K562 (cell line): ENCODE results near the gene SAMD4A. TPM values are rescaled to one million over a fixed set of nuclear protein-coding genes. Genes with fewer than 3 reads are reported as not detected.
A peak's percentile ranks its signal among the peaks of the same experiment; 100 is the strongest.

ENCODE experiments used
- ATAC-seq: fragments of 200-7000 bp; cut with Tn5 transposase; 3 replicates; pipeline ENCODE4 v1.9.1; 2020; ENCODE audit warnings: moderate library complexity
- BruUV-seq: library from RNA; stranded (reverse); fragments of 400-500 nt; replicated peaks from 2 replicates; lab custom pipeline; 2021; lab: Mats Ljungman, UMichigan
- CTCF ChIA-PET: fragments of 300-600 bp; formaldehyde crosslinking; extraction: SDS; loops from one replicate; lab custom pipeline; 2021; ENCODE audit warnings: low intra/inter-chr PET ratio; lab: Yijun Ruan, JAX
- POLR2A ChIA-PET: fragments of 300-600, 350-650 bp; sonication (Branson Sonifier 250); formaldehyde crosslinking; extraction: SDS; loops from one replicate; lab custom pipeline; 2021; ENCODE audit warnings: antibody characterized with exemption, inconsistent platforms; lab: Yijun Ruan, JAX
- DNase-seq, 4 experiments: peaks; one replicate each; pipeline versions ENCODE4 v3.0.0 to v3.0.0-alpha.2; 2011 to 2018; ENCODE audit warnings: low spot score in 3 of 4, mixed read lengths in 3 of 4; ENCODE audit errors: extremely low read depth in 1 of 4
- FAIRE-seq: peaks from 2 replicates; lab custom pipeline; 2011; peaks lifted over from hg19 to GRCh38; lab: Jason Lieb, UNC
- H2AFZ ChIP-seq: 2 replicates; pipeline ENCODE4 v1.6.0; 2011; ENCODE audit warnings: low read depth, low read length, control low read depth, inconsistent platforms
- H3K27ac ChIP-seq: fragments of 200-600 bp; 3 replicates; pipeline ENCODE4 v1.8.0; 2011; ENCODE audit warnings: low read depth, mild to moderate bottlenecking, control low read depth, inconsistent platforms, low read length, moderate library complexity, mixed read lengths; ENCODE audit errors: extremely low read depth
- H3K27me3 ChIP-seq, 2 experiments: fragments of 300-600 bp in 1 of 2; 2 replicates in 1 of 2; 3 replicates in 1 of 2; pipeline versions ENCODE4 v1.6.0 to v1.8.0; 2011; ENCODE audit warnings: inconsistent platforms in 2 of 2, low read length in 2 of 2, mild to moderate bottlenecking in 1 of 2, mixed read lengths in 1 of 2, moderate library complexity in 1 of 2; ENCODE audit not compliant: control insufficient read depth in 2 of 2, insufficient read depth in 2 of 2
- H3K36me3 ChIP-seq: fragments of 300-600 bp; 3 replicates; pipeline ENCODE4 v1.8.0; 2011; ENCODE audit warnings: mild to moderate bottlenecking, low read length, inconsistent platforms; ENCODE audit not compliant: control insufficient read depth, insufficient read depth
- H3K4me1 ChIP-seq, 2 experiments: fragments of 200-600 bp in 1 of 2; replicated peaks in 1 of 2; 2 replicates in 1 of 2; 3 replicates in 1 of 2; pipeline versions ENCODE4 v1.5.1 to v1.8.0; 2011; ENCODE audit warnings: inconsistent platforms in 2 of 2, low read length in 2 of 2, mild to moderate bottlenecking in 1 of 2, mixed read lengths in 1 of 2, moderate library complexity in 1 of 2; ENCODE audit not compliant: control insufficient read depth in 2 of 2, insufficient read depth in 2 of 2
- H3K4me2 ChIP-seq: 2 replicates; pipeline ENCODE4 v1.6.1; 2011; ENCODE audit warnings: low read length, control low read depth, inconsistent platforms, mixed read lengths; ENCODE audit not compliant: insufficient read depth
- H3K4me3 ChIP-seq: fragments of 200-600 bp; sonication (generic), shearing (Covaris generic); 2 replicates; pipeline ENCODE4 v1.5.1; 2016; ENCODE audit warnings: control low read depth, inconsistent platforms
- H3K79me2 ChIP-seq: fragments of 200-600 bp; 3 replicates; pipeline ENCODE4 v1.8.0; 2011; ENCODE audit warnings: low read length, inconsistent platforms; ENCODE audit not compliant: control insufficient read depth, insufficient read depth
- H3K9ac ChIP-seq, 2 experiments: 2 replicates each; pipeline versions ENCODE4 v1.6.0 to v1.6.1; 2011; ENCODE audit warnings: low read depth in 2 of 2, low read length in 2 of 2, control low read depth in 1 of 2, inconsistent platforms in 1 of 2, mild to moderate bottlenecking in 1 of 2, mixed read lengths in 1 of 2; ENCODE audit not compliant: insufficient read depth in 1 of 2
- H3K9me1 ChIP-seq: one replicate; pipeline ENCODE4 v1.6.0; 2011; ENCODE audit warnings: inconsistent platforms, mild to moderate bottlenecking, low read length, moderate library complexity; ENCODE audit not compliant: control insufficient read depth, insufficient read depth
- H3K9me3 ChIP-seq: replicated peaks from 2 replicates; pipeline ENCODE4 v1.5.1; 2011; ENCODE audit warnings: low read depth, low read length, inconsistent platforms; ENCODE audit not compliant: control insufficient read depth, insufficient read depth
- H4K20me1 ChIP-seq: replicated peaks from 2 replicates; pipeline ENCODE4 v1.6.1; 2011; ENCODE audit warnings: low read length, inconsistent platforms, mixed read lengths; ENCODE audit not compliant: control insufficient read depth, insufficient read depth
- CAMTA2 ChIP-seq: fragments of 250-450 bp; sonication (Bioruptor Pico); conservative IDR thresholded peaks from 2 replicates; pipeline ENCODE4 v1.5.1; 2022
- EHMT2 ChIP-seq: fragments of 450-650 bp; IDR thresholded peaks from 2 replicates; pipeline ENCODE4 v1.6.1; 2018; ENCODE audit warnings: antibody characterized with exemption
- HLTF ChIP-seq: fragments of 450-650 bp; IDR thresholded peaks from 2 replicates; pipeline ENCODE4 v1.6.1; 2016
- JUNB ChIP-seq: fragments of 450-650 bp; formaldehyde crosslinking; conservative IDR thresholded peaks from 2 replicates; pipeline ENCODE4 v1.4.0; 2020; ENCODE audit warnings: mild to moderate bottlenecking
- MIER1 ChIP-seq: fragments of 450-650 bp; IDR thresholded peaks from 2 replicates; pipeline ENCODE4 v1.6.1; 2016; ENCODE audit warnings: antibody characterized with exemption, mild to moderate bottlenecking, low read depth
- REST ChIP-seq, 2 experiments: fragments of 450-650 bp; formaldehyde crosslinking in 1 of 2; IDR thresholded peaks; 2 replicates each; pipeline versions ENCODE4 v1.4.0 to v1.6.1; 2014 to 2020; ENCODE audit warnings: mild to moderate bottlenecking in 2 of 2, borderline replicate concordance in 1 of 2, low read depth in 1 of 2
- XRCC4 ChIP-seq: IDR thresholded peaks from one replicate; pipeline ENCODE4 v1.6.1; 2011; ENCODE audit not compliant: insufficient read depth, insufficient read length; ENCODE audit errors: extremely low read depth
- WGBS: fragments of 100-300 bp; shearing (Covaris generic); methylation state at CpG from one replicate; pipeline ENCODE4 v1.1.6; 2016; ENCODE audit warnings: low coverage, mixed read lengths; ENCODE audit not compliant: insufficient coverage; ENCODE audit errors: missing lambda C conversion rate; 5-methylcytosine and 5-hydroxymethylcytosine counted together
- in situ Hi-C: fragments of 300-500 bp; cut with MboI; formaldehyde crosslinking; loops from 4 replicates; pipeline ENCODE4 v1.15.0; 2018; ENCODE audit warnings: inconsistent platforms, mixed read lengths
- intact Hi-C: fragments of 100-400 bp; cut with micrococcal nuclease; formaldehyde crosslinking; loops from 2 replicates; pipeline ENCODE4 v1.14.2; 2022
- polyA plus RNA-seq, 8 experiments: library from polyadenylated mRNA; depleted of rRNA in 4 of 8; stranded (reverse) in 5 of 8; unstranded in 3 of 8; fragments of >200 nt; fragmentation: Nextera tagmentation in 2 of 8; fragmentation: Illumina TruSeq in 1 of 8; extraction: Ambion mirVana in 2 of 8; extraction: Trizol in 1 of 8; gene quantifications; 2 replicates each; pipeline versions ENCODE4 v1.2.1 to v1.2.3, GENCODE V29; 2011 to 2014; ENCODE audit warnings: inconsistent platforms in 1 of 8, missing spikeins in 1 of 8
- total RNA-seq, 7 experiments: library from RNA; depleted of rRNA in 6 of 7; stranded (reverse); fragments of >200 nt in 6 of 7; fragmentation: Illumina TruSeq in 2 of 7; extraction: Trizol in 2 of 7; gene quantifications; 2 replicates each; pipeline versions ENCODE4 v1.2.1 to v1.2.3, GENCODE V29; 2011 to 2021; ENCODE audit warnings: low replicate concordance in 1 of 7

SAMD4A gene
- total and polyA plus RNA-seq, 9 of the 15 experiments (the other 6 are each of a cell fraction or from before 2014, with no cell fraction given) = 0.66 to 6.8 (median 3.3) TPM

- Histone ChIP-seq H2AFZ (no peak overlapping the region), H3K4me2 (no peak overlapping the region), H3K9ac (no peak overlapping the region), H3K4me3 (no peak overlapping the region), H3K27me3 (no peaks in the 10 kb centered on the region), H3K9me3 (no peaks in the 10 kb centered on the region), H3K36me3 (no peaks in the 10 kb centered on the region), H4K20me1 (no peaks in the 10 kb centered on the region), H3K27ac (no peak overlapping the region), H3K79me2 (no peaks in the 10 kb centered on the region), H3K4me1 (no peaks in the 10 kb centered on the region), H3K9me1 (no peaks in the 10 kb centered on the region)
- no TSS peak for BruUV-seq
- FAIRE-seq = no peak
- 0% methylated on average over 3 of the region's 5 CpGs for WGBS
- intact Hi-C loops (no loop called here), in situ Hi-C loops (no loop called here)
- ATAC-seq = no peak
- ChIA-PET CTCF (no interaction called here), POLR2A (interaction anchor here (1.0 kb wide), 1 partner anchor 21 kb away, joined by 4 read pairs; no protein-coding TSS in a partner anchor)
- TF ChIP-seq HLTF = no peak
- no peak for DNase-seq
These were observed 18.4 kb upstream of the SAMD4A start for GRCh38 chr14:54548491-54548890.

- WGBS = 11% methylated on average over 3 of the region's 3 CpGs
- H3K4me3 ChIP-seq = no peak overlapping the region
- no peak overlapping the region for H3K4me2 ChIP-seq
- H3K9ac ChIP-seq = no peak overlapping the region
- no peaks in the 10 kb centered on the region for H3K4me1 ChIP-seq
- TF ChIP-seq REST (IDR thresholded peaks at IDR 0.05; ENCODE audit: borderline replicate concordance) (peak; percentile 94), REST (CRISPR knock-in tag; IDR thresholded peaks at IDR 0.05; ENCODE audit: low read depth) (peak; percentile 74; the same call in 1 of the 2 replicates), JUNB (CRISPR knock-in tag) (no peak), CAMTA2 (CRISPR knock-in tag) (no peak), XRCC4 (no peak), EHMT2 (peak; percentile 94), MIER1 (peak; percentile 86)
- TF ChIP-seq, all 486 proteins: peak for 3
- DNase-seq (no peak), FAIRE-seq (no peak), ATAC-seq (no peak)
- Histone ChIP-seq H2AFZ (no peak overlapping the region; the same call in 1 of the 2 replicates), H3K9me1 (no peaks in the 10 kb centered on the region), H4K20me1 (no peaks in the 10 kb centered on the region), H3K27ac (no peak overlapping the region), H3K79me2 (no peaks in the 10 kb centered on the region), H3K36me3 (no peaks in the 10 kb centered on the region), H3K9me3 (no peaks in the 10 kb centered on the region), H3K27me3 (no peaks in the 10 kb centered on the region)
- ChIA-PET CTCF (no interaction called here), POLR2A (interaction anchor here (0.7 kb wide), 1 partner anchor 112 kb away, joined by 3 read pairs; no protein-coding TSS in a partner anchor)
- no TSS peak for BruUV-seq
- in situ Hi-C loops = loop anchor here (10.0 kb wide), 1 partner anchor 255 kb away; no protein-coding TSS in a partner anchor
- intact Hi-C loops = loop anchor here (5.0 kb wide), 1 partner anchor 38 kb away; no protein-coding TSS in a partner anchor
These were observed 17.1 kb upstream of the SAMD4A start for GRCh38 chr14:54549862-54550261.
